IMR-90 (cell line): ENCODE results near the gene LETM1. TPM values are rescaled to one million over a fixed set of nuclear protein-coding genes. Genes with fewer than 3 reads are reported as not detected.

ENCODE experiments used
- ATAC-seq: fragments of 200-7000 bp; cut with Tn5 transposase; 2 replicates; pipeline ENCODE4 v1.9.1; 2020; ENCODE audit warnings: low read depth, mild to moderate bottlenecking, moderate library complexity
- BruUV-seq: library from RNA; stranded (reverse); fragments of 400-500 nt; replicated peaks from 2 replicates; lab custom pipeline; 2021; lab: Mats Ljungman, UMichigan
- CTCF ChIA-PET: fragments of 300-600 bp; formaldehyde crosslinking; extraction: SDS; loops from one replicate; lab custom pipeline; 2021; ENCODE audit warnings: antibody characterized with exemption; lab: Yijun Ruan, JAX
- POLR2A ChIA-PET: fragments of 300-600 bp; sonication (Branson Sonifier 250); formaldehyde crosslinking; loops from one replicate; lab custom pipeline; 2022; ENCODE audit warnings: antibody characterized with exemption; ENCODE audit not compliant: unreplicated experiment; lab: Charles Lee
- DNase-seq: peaks from one replicate; pipeline ENCODE4 v3.0.0; 2013
- H2AFZ ChIP-seq: replicated peaks from 2 replicates; pipeline ENCODE3; 2013; ENCODE audit warnings: low read length, mild to moderate bottlenecking; ENCODE audit not compliant: poor library complexity
- H2AK5ac ChIP-seq: 2 replicates; pipeline ENCODE4 v1.6.1; 2013; ENCODE audit warnings: low read depth, low read length, inconsistent platforms
- H2AK9ac ChIP-seq: replicated peaks from 2 replicates; pipeline ENCODE3; 2013; ENCODE audit warnings: mild to moderate bottlenecking, low read depth, low read length, moderate library complexity; ENCODE audit not compliant: poor library complexity
- H2BK120ac ChIP-seq: 2 replicates; pipeline ENCODE4 v1.6.1; 2013; ENCODE audit warnings: low read depth, low read length, inconsistent platforms
- H2BK15ac ChIP-seq: 3 replicates; pipeline ENCODE4 v1.6.1; 2013; ENCODE audit warnings: low read depth, low read length, inconsistent platforms
- H2BK20ac ChIP-seq: 2 replicates; pipeline ENCODE4 v1.6.1; 2013; ENCODE audit warnings: low read depth, mild to moderate bottlenecking, inconsistent platforms, low read length, moderate library complexity
- H2BK5ac ChIP-seq: 2 replicates; pipeline ENCODE4 v1.6.1; 2013; ENCODE audit warnings: mild to moderate bottlenecking, low read depth, low read length, inconsistent platforms; ENCODE audit not compliant: poor library complexity, severe bottlenecking
- H3K14ac ChIP-seq: replicated peaks from 2 replicates; pipeline ENCODE4 v1.6.1; 2013; ENCODE audit warnings: low read depth, low read length, inconsistent platforms
- H3K18ac ChIP-seq: 2 replicates; pipeline ENCODE4 v1.6.1; 2013; ENCODE audit warnings: low read depth, low read length, control low read depth
- H3K23ac ChIP-seq: 2 replicates; pipeline ENCODE4 v1.6.1; 2013; ENCODE audit warnings: low read depth, low read length, inconsistent platforms
- H3K27ac ChIP-seq: 2 replicates; pipeline ENCODE4 v1.5.1; 2013; ENCODE audit warnings: mild to moderate bottlenecking, control low read depth, low read length; ENCODE audit not compliant: insufficient read depth
- H3K27me3 ChIP-seq: 2 replicates; pipeline ENCODE4 v1.6.1; 2013; ENCODE audit warnings: low read length; ENCODE audit not compliant: control insufficient read depth, insufficient read depth
- H3K36me3 ChIP-seq: 2 replicates; pipeline ENCODE4 v1.6.1; 2013; ENCODE audit warnings: low read length, mixed read lengths; ENCODE audit not compliant: control insufficient read depth, insufficient read depth
- H3K4ac ChIP-seq: 2 replicates; pipeline ENCODE4 v1.6.1; 2013; ENCODE audit warnings: low read depth, low read length, inconsistent platforms
- H3K4me1 ChIP-seq: 2 replicates; pipeline ENCODE4 v1.6.1; 2013; ENCODE audit warnings: low read length, mixed read lengths; ENCODE audit not compliant: control insufficient read depth, insufficient read depth
- H3K4me2 ChIP-seq: 2 replicates; pipeline ENCODE4 v1.6.1; 2013; ENCODE audit warnings: low read depth, mild to moderate bottlenecking, control low read depth, low read length, moderate library complexity
- H3K4me3 ChIP-seq: 2 replicates; pipeline ENCODE4 v1.5.1; 2013; ENCODE audit warnings: low read depth, mild to moderate bottlenecking, control low read depth, low read length, moderate library complexity; ENCODE audit not compliant: insufficient read depth
- H3K56ac ChIP-seq: 2 replicates; pipeline ENCODE4 v1.6.1; 2013; ENCODE audit warnings: low read length, inconsistent platforms; ENCODE audit not compliant: insufficient read depth; ENCODE audit errors: extremely low read depth
- H3K79me1 ChIP-seq, 2 experiments: 2 replicates each; pipeline ENCODE4 v1.6.1; 2013; ENCODE audit warnings: low read length in 2 of 2, inconsistent platforms in 1 of 2, low read depth in 1 of 2
- H3K9ac ChIP-seq: 2 replicates; pipeline ENCODE4 v1.6.1; 2013; ENCODE audit warnings: low read depth, low read length, control low read depth
- H3K9me1 ChIP-seq: 2 replicates; pipeline ENCODE4 v1.6.1; 2013; ENCODE audit warnings: low read length, inconsistent platforms; ENCODE audit not compliant: insufficient read depth
- H3K9me3 ChIP-seq: 2 replicates; pipeline ENCODE4 v1.6.1; 2013; ENCODE audit warnings: low read length; ENCODE audit not compliant: control insufficient read depth, insufficient read depth
- H4K20me1 ChIP-seq: 2 replicates; pipeline ENCODE4 v1.6.1; 2013; ENCODE audit warnings: low read length, inconsistent platforms; ENCODE audit not compliant: insufficient read depth
- H4K5ac ChIP-seq: 2 replicates; pipeline ENCODE4 v1.6.1; 2013; ENCODE audit warnings: mild to moderate bottlenecking, low read depth, low read length, control low read depth
- H4K8ac ChIP-seq, 2 experiments: 2 replicates each; pipeline ENCODE4 v1.6.1; 2013; ENCODE audit warnings: low read depth in 2 of 2, low read length in 2 of 2, control low read depth in 1 of 2, inconsistent platforms in 1 of 2
- H4K91ac ChIP-seq: 2 replicates; pipeline ENCODE4 v1.6.1; 2013; ENCODE audit warnings: low read depth, low read length, inconsistent platforms; ENCODE audit not compliant: insufficient read depth
- BHLHE40 ChIP-seq: fragments of 150-350 bp; IDR thresholded peaks from 2 replicates; pipeline ENCODE4 v1.6.1; 2016; ENCODE audit warnings: mild to moderate bottlenecking, low read depth, low read length
- CEBPB ChIP-seq: IDR thresholded peaks from 2 replicates; pipeline ENCODE4 v1.6.1; 2012; ENCODE audit warnings: low read depth, low read length, improper control_type of control experiment
- CHD1 ChIP-seq: IDR thresholded peaks from 2 replicates; pipeline ENCODE4 v1.6.1; 2012; ENCODE audit warnings: low read depth, low read length, improper control_type of control experiment
- CTCF ChIP-seq: conservative IDR thresholded peaks from 2 replicates; pipeline ENCODE4 v1.5.1; 2012; ENCODE audit warnings: mild to moderate bottlenecking, low read depth, low read length, improper control_type of control experiment
- ELK1 ChIP-seq: fragments of 150-350 bp; IDR thresholded peaks from 2 replicates; pipeline ENCODE4 v1.6.1; 2016; ENCODE audit warnings: low read depth, mild to moderate bottlenecking, low read length, moderate library complexity, borderline replicate concordance
- FOS ChIP-seq: fragments of 150-350 bp; IDR thresholded peaks from 2 replicates; pipeline ENCODE4 v1.6.1; 2016; ENCODE audit warnings: low read depth, low read length
- MAFK ChIP-seq: IDR thresholded peaks from 2 replicates; pipeline ENCODE4 v1.6.1; 2012; ENCODE audit warnings: low read depth, low read length, improper control_type of control experiment
- MAZ ChIP-seq: IDR thresholded peaks from 2 replicates; pipeline ENCODE4 v1.6.1; 2012; ENCODE audit warnings: low read depth, mild to moderate bottlenecking, low read length, improper control_type of control experiment, moderate library complexity, borderline replicate concordance
- MXI1 ChIP-seq: IDR thresholded peaks from 2 replicates; pipeline ENCODE4 v1.6.1; 2012; ENCODE audit warnings: low read depth, mild to moderate bottlenecking, low read length, moderate library complexity, borderline replicate concordance
- NFE2L2 ChIP-seq: fragments of 150-350 bp; IDR thresholded peaks from 2 replicates; pipeline ENCODE4 v1.6.1; 2016; ENCODE audit warnings: low read depth, mild to moderate bottlenecking, low read length
- POLR2A ChIP-seq: IDR thresholded peaks from 2 replicates; pipeline ENCODE4 v1.6.1; 2012; ENCODE audit warnings: mild to moderate bottlenecking, low read depth, low read length
- RAD21 ChIP-seq: IDR thresholded peaks from 2 replicates; pipeline ENCODE4 v1.6.1; 2012; ENCODE audit warnings: low read length, improper control_type of control experiment
- RCOR1 ChIP-seq: IDR thresholded peaks from 2 replicates; pipeline ENCODE4 v1.6.1; 2012; ENCODE audit warnings: mild to moderate bottlenecking, low read length, improper control_type of control experiment; ENCODE audit not compliant: insufficient replicate concordance
- RFX5 ChIP-seq: IDR thresholded peaks from 2 replicates; pipeline ENCODE4 v1.8.0; 2012; ENCODE audit warnings: low read depth, mild to moderate bottlenecking, low read length, moderate library complexity
- SMC3 ChIP-seq: fragments of 150-350 bp; IDR thresholded peaks from 2 replicates; pipeline ENCODE4 v1.6.1; 2016; ENCODE audit warnings: low read depth, mild to moderate bottlenecking, antibody characterized with exemption, low read length, moderate library complexity
- USF2 ChIP-seq: fragments of 150-350 bp; IDR thresholded peaks from 2 replicates; pipeline ENCODE4 v1.6.1; 2017; ENCODE audit warnings: mild to moderate bottlenecking, antibody characterized with exemption, low read length, low read depth
- WGBS, 2 experiments: methylation state at CpG; one replicate each; pipeline versions ENCODE4 v1.1.5 to v1.1.7; 2013; ENCODE audit warnings: missing lambda C conversion rate in 2 of 2; ENCODE audit not compliant: insufficient read length in 1 of 2; ENCODE audit errors: extremely low coverage in 2 of 2; 5-methylcytosine and 5-hydroxymethylcytosine counted together
- dilution Hi-C: fragments of 300-500 bp; cut with HindIII; formaldehyde crosslinking; loops from one replicate; pipeline ENCODE4 v1.14.3; 2018; ENCODE audit warnings: low sequenced_read_pairs; ENCODE audit not compliant: unreplicated experiment
- in situ Hi-C: fragments of 300-500 bp; cut with MboI; formaldehyde crosslinking; loops from 3 replicates; pipeline ENCODE4 v1.14.3; 2019; ENCODE audit warnings: low sequenced_read_pairs, inconsistent platforms, mixed read lengths
- intact Hi-C: fragments of 100-400 bp; cut with micrococcal nuclease; formaldehyde crosslinking; loops from 2 replicates; pipeline ENCODE4 v1.10.0; 2022
- polyA plus RNA-seq, 3 experiments: library from polyadenylated mRNA; depleted of rRNA; stranded (reverse); fragments of >200 nt; gene quantifications; 2 replicates each; pipeline ENCODE4 v1.2.3, GENCODE V29; 2012; ENCODE audit warnings: low replicate concordance in 1 of 3
- total RNA-seq: library from RNA; depleted of rRNA; stranded (reverse); fragments of >200 nt; gene quantifications from 2 replicates; pipeline ENCODE4 v1.2.3, GENCODE V29; 2012

Gene LETM1
- total and polyA plus RNA-seq, 2 of the 4 experiments (the other 2 are of a cell fraction), result 25.0 to 49.3 TPM

GRCh38 chr4:1770791-1771231 is 85.1 kb downstream of the LETM1 start:
- no peak overlapping the region for H2AK5ac ChIP-seq
- H3K56ac ChIP-seq, result no peak overlapping the region
- H3K9ac ChIP-seq, result no peak overlapping the region
- POLR2A ChIA-PET, result interaction anchor here (0.6 kb wide), 1 partner anchor 514 kb away, joined by 3 read pairs; no protein-coding TSS in a partner anchor
- ATAC-seq, result no peak
- H3K79me1 ChIP-seq, result no peaks in the 10 kb centered on the region
- no peak overlapping the region for H3K4me2 ChIP-seq
- H3K18ac ChIP-seq, result no peak overlapping the region
- BruUV-seq, result no TSS peak
- no peak overlapping the region for H4K5ac ChIP-seq
- dilution Hi-C loops, result no loop called here
- no peak overlapping the region for H3K4ac ChIP-seq
- WGBS, 2 experiments, result no CpG with 5 or more reads among the region's 11 CpGs
- no peak overlapping the region for H3K27ac ChIP-seq
- H3K23ac ChIP-seq, result no peak overlapping the region
- TF ChIP-seq USF2, result no peak
- no peak for TF ChIP-seq POLR2A
- TF ChIP-seq NFE2L2, result no peak
- no peak for TF ChIP-seq MXI1
- no peak for TF ChIP-seq CEBPB
- no peak for TF ChIP-seq RAD21
- no peak for TF ChIP-seq RCOR1
- TF ChIP-seq ELK1, result no peak
- no peak for TF ChIP-seq FOS
- no peak for TF ChIP-seq RFX5
- no peak for TF ChIP-seq MAFK
- no peak for TF ChIP-seq CHD1
- no peak for TF ChIP-seq CTCF
- no peak for TF ChIP-seq MAZ
- no peak for TF ChIP-seq BHLHE40
- no peak for TF ChIP-seq SMC3
- no peak overlapping the region for H2AFZ ChIP-seq
- no peak for DNase-seq
- H2BK120ac ChIP-seq, result no peak overlapping the region
- no peak overlapping the region for H4K8ac ChIP-seq
- H2BK20ac ChIP-seq, result no peak overlapping the region
- H3K9me3 ChIP-seq, result no peaks in the 10 kb centered on the region
- no peaks in the 10 kb centered on the region; the same call in 1 of the 2 replicates for H3K4me1 ChIP-seq
- H2BK5ac ChIP-seq, result no peak overlapping the region
- intact Hi-C loops, result no loop called here
- peaks cover 2% of the 10 kb centered on the region; the same call in 1 of the 2 replicates for H3K27me3 ChIP-seq
- H3K36me3 ChIP-seq, result no peaks in the 10 kb centered on the region
- H4K91ac ChIP-seq, result no peak overlapping the region
- no peak overlapping the region for H3K14ac ChIP-seq
- H3K4me3 ChIP-seq, result no peak overlapping the region
- H3K9me1 ChIP-seq, result no peaks in the 10 kb centered on the region
- no peak overlapping the region for H2BK15ac ChIP-seq
- H2AK9ac ChIP-seq, result peak overlapping the region; percentile 65
- no peaks in the 10 kb centered on the region; the same call in 1 of the 2 replicates for H4K20me1 ChIP-seq
- CTCF ChIA-PET, result no interaction called here
- in situ Hi-C loops, result no loop called here
